Measurements from ENCODE around the gene HEXIM1.

- TF ChIP-seq GATA3 (IDR thresholded peaks at IDR 0.05; ENCODE audit: low read depth, low read length) (no peak), GATA2 (IDR thresholded peaks at IDR 0.05; ENCODE audit: low read depth, low read length) (no peak)
These were observed 20.9 kb downstream of the HEXIM1 start for GRCh38 chr17:45168991-45169752.
